ENCODE results near the gene PDZRN4. TPM values are rescaled to one million over a fixed set of nuclear protein-coding genes. Genes with fewer than 3 reads are reported as not detected.
"Not testable (repeated sequence)": the region's sequence is repeated elsewhere in the genome, so short reads cannot be mapped to it uniquely, and the experiment has no call there.

The PDZRN4 gene
- total RNA-seq, 1 donor from 2014 or later: not detected

DNA sequence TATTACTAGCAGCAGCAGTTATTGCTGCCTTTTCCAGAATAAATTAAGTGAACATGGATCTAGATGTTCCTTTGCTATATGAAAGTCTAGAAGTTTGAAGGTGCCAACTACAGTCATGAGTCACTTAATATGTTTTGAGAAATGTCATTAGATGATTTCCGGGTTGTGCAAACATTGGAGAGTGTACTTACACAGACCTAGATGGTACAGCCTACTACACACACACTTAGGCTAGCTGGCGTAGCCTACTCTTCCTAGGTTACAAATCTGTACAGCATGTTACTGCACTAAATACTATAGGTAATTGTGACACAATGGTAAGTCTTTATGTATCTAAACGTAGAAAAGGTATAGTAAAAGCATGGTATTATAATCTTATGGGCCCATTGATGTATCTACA is 368.1 kb downstream of the PDZRN4 start:
- no peak for DNase-seq (ENCODE audit: low spot score)

DNA sequence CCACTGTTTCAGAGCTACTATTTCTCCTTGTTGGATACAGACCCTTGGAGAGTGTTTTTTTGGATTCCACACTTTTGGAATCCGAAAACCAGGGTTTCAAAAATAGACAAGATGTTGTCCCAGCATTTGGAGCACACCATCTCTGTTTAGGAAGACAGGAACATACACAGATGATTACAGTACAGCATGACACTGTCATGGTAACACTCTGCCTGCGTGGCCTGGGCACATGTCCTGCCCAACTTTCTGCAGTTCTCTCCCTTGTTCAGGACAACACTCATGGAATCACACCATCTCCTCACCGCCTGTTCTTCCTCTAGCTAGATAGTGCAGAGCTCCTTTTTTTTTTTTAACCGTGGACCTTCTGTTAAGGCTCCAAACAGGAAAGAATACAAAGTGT is 369.2 kb downstream of the PDZRN4 start:
- no peak for DNase-seq (ENCODE audit: low spot score)

GRCh38 chr12:41558671-41559070 is 370.6 kb downstream of the PDZRN4 start:
- no peak for DNase-seq (ENCODE audit: low spot score)

- DNase-seq (ENCODE audit: low spot score): no peak
Observed at GRCh38 chr12:41563051-41563450, 374.9 kb downstream of the PDZRN4 start.

DNA sequence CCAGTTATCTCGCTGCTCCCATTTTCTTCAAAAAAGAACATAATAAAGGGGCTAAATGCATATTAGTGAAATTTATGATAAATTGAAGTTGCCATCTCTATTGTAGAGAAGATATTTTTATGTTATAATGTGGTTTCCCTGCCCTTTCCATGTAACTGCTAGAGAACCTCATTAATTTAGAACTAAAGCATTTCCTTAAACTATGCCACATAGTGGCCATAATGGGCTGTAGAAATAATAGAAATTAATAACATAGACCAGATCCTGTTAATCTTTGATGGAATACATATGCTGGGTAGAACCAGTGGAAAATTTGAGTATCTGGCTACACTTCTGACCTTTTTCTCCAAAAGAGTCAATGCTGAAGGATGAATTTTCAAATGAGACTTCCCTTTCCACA is 376.7 kb downstream of the PDZRN4 start:
- DNase-seq (ENCODE audit: low spot score): no peak

- no peak for DNase-seq (ENCODE audit: low spot score)
Observed at GRCh38 chr12:41566703-41567102, 378.6 kb downstream of the PDZRN4 start.

DNA sequence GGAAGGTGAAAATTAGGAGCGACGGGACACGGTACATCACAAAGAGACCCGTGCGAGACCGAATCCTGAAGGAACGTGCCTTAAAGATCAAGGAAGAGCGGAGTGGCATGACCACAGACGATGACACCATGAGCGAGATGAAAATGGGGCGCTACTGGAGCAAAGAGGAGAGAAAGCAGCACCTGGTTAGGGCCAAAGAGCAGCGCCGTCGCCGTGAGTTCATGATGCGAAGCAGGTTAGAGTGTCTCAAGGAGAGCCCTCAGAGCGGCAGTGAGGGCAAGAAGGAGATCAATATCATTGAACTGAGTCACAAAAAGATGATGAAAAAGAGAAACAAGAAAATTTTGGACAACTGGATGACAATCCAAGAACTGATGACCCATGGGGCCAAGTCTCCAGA is 385.3 kb downstream of the PDZRN4 start:
- DNase-seq (ENCODE audit: low spot score): no peak

DNA sequence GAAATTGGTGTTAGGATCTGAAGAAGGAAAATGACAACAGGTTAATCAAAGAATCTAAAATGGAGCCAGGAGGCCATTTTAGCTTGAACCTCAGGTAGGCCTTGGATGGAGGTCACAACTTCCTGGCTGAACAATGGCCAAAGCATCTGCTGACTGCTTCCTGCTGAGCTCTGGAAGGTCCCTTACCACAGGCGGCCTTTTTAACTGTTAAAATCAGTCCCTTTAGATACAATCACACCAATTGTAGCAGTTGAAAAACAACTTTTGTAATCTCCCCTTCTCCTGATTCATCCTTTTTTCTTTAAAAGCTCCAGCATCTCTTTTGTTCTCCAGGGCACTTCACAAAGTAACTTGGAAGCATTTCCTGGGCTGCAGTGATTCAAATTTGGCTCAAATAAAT is 388.8 kb downstream of the PDZRN4 start:
- DNase-seq (ENCODE audit: low spot score): no peak

GRCh38 chr12:41577995-41578394 is 389.9 kb downstream of the PDZRN4 start:
- no peak for DNase-seq (ENCODE audit: low spot score)

- no peak for DNase-seq (ENCODE audit: low spot score)
Observed at GRCh38 chr12:41585784-41586183, 397.7 kb downstream of the PDZRN4 start.

GRCh38 chr12:41587574-41587973 is 399.5 kb downstream of the PDZRN4 start:
- DNase-seq (ENCODE audit: low spot score): no peak

DNA sequence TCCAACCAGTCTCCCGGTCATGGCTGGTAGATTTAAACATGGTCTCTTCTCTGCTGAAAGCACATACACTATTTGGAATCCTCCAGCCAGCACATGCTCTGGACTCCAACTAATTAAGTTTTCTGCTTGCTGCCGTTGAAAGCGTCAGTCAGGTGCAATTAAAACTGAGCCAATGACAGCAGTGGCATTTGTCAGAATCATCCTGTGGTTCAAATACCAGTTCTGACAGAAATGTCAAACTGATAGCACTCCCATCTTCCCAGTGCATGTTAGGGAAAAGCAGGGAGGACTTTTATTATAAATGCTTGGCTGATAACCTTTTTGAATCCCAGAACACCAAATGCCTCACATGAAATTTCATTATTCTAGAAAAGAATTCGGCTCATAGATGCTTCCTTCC is 401.8 kb downstream of the PDZRN4 start:
- no peak for DNase-seq (ENCODE audit: low spot score)

DNA sequence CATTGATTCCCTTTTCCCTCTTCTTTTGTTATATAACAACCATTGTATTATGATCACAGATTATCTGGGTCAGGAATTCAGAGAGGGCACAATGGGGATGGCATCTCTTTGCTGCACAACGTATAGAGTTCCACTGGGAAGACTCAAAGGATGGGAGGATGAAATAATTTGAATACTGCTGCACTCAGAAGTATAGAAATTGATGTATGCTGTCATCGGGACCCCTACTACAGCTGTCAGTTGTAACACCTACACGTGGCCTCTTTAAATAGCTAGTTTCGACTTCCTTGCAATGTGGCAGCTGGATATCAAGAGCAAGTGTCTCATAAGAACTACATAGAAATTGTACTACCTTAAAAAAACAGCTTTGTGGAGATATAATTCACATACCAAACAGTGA is 408.1 kb downstream of the PDZRN4 start:
- no peak for DNase-seq (ENCODE audit: low spot score)

- no peak for DNase-seq (ENCODE audit: low spot score)
Observed at GRCh38 chr12:41604830-41605229, 416.7 kb downstream of the PDZRN4 start.

GRCh38 chr12:41605545-41606305 is 417.6 kb downstream of the PDZRN4 start:
- DNase-seq (ENCODE audit: low spot score): no peak

- no peak for DNase-seq (ENCODE audit: low spot score)
Observed at GRCh38 chr12:41606468-41607445, 418.6 kb downstream of the PDZRN4 start.

- no peak for DNase-seq (ENCODE audit: low spot score)
Observed at GRCh38 chr12:41612892-41613557, 424.9 kb downstream of the PDZRN4 start.

- DNase-seq (ENCODE audit: low spot score): not testable (repeated sequence)
Observed at GRCh38 chr12:41615174-41615573, 427.1 kb downstream of the PDZRN4 start.

DNA sequence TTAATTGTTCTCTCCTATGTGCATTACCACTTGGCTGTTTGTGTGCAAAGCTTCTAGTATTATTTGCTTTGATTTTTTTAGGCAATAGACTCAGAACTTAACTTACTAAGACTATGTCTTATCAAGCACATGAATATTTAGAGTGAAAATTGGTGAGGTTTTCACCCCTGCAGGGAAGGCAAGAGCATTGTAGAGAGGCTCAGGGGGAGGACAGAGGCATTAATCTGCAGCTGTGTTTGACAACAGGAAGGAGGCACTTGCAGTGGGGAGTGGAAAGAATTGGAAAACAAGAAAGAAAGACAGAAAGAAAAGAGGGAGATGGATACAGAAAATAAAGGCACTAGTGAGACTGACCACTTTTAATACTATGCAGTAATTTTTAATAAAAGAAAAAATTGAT is 431.6 kb downstream of the PDZRN4 start:
- no peak for DNase-seq (ENCODE audit: low spot score)

- DNase-seq (ENCODE audit: low spot score): no peak
Observed at GRCh38 chr12:41621291-41621690, 433.2 kb downstream of the PDZRN4 start.
